ENCODE data around the gene HMGXB4.
A peak's percentile ranks its signal among the peaks of the same experiment; 100 is the strongest.

HMGXB4 gene

GRCh38 chr22:35311551-35311999, 54.3 kb downstream of the HMGXB4 start:
- no peak for DNase-seq

DNA sequence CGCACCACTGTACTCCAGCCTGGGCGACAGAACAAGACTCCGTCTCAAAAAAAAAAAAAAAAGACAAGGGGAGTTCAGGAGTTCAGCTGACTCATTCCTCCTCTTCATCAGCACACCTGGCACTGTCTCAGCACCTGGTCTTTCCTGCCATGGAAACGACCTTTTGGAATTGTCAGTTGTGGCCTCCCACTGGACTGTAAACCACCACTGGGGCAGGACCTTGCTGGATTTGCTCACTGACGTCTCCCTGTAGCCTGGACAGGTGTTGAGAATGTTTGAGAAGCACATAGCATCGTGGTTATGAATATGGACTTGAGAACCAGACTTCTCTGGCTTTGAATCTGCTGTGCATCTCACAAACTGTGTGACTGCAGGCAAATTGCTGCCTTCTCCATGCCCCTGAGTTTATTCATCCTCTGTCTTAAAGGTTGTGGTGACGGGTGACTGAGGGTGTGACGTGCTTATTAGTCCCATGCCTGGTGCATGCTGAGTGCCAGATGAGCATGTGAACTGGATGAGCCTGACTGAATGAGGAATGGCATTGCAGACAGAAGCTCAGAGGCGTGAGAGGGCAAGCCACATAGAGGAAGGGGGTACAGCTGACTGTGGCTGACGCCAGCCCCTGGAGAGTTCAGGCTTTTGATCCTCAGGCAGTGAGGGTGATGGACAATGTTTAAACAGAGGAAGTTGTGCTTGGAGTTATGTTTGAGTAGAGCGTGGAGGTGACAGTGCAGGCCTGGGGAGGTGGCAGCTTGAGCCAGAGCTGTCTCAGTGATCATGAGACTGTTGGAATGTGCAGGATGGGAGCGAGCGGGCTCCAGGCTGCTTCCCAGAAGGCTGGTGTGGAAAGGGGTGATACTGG, 55.1 kb downstream of the HMGXB4 start:
- no peak for DNase-seq

- peak; percentile 4 for DNase-seq
These were observed 56.2 kb downstream of the HMGXB4 start for GRCh38 chr22:35313311-35314121.

GRCh38 chr22:35314161-35314942, 57.1 kb downstream of the HMGXB4 start:
- no peak for DNase-seq

GRCh38 chr22:35315141-35315854, 58.0 kb downstream of the HMGXB4 start:
- no peak for DNase-seq

GRCh38 chr22:35315855-35316745, 58.8 kb downstream of the HMGXB4 start:
- DNase-seq = no peak

DNA sequence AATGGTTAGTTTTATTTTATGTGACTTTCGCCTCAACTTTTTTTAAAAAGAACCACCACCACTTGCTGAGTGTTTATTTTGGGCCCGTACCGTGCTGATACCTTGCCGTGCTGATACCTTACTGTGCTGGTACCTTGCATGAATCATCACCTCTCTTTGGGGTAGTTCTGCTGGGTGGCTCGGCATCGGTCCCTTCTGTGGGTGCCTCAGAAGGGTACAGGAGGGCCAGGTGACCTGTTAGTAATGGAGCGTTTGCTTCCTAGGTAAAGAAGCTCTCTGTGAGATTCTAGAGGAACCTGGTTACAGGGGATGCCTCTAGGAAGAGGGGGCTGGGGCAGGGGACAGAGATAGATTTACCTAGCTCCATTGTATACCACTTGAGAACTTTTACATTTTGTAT, 59.5 kb downstream of the HMGXB4 start:
- DNase-seq = no peak

- no peak for DNase-seq
These were observed 60.5 kb downstream of the HMGXB4 start for GRCh38 chr22:35317680-35318290.

DNA sequence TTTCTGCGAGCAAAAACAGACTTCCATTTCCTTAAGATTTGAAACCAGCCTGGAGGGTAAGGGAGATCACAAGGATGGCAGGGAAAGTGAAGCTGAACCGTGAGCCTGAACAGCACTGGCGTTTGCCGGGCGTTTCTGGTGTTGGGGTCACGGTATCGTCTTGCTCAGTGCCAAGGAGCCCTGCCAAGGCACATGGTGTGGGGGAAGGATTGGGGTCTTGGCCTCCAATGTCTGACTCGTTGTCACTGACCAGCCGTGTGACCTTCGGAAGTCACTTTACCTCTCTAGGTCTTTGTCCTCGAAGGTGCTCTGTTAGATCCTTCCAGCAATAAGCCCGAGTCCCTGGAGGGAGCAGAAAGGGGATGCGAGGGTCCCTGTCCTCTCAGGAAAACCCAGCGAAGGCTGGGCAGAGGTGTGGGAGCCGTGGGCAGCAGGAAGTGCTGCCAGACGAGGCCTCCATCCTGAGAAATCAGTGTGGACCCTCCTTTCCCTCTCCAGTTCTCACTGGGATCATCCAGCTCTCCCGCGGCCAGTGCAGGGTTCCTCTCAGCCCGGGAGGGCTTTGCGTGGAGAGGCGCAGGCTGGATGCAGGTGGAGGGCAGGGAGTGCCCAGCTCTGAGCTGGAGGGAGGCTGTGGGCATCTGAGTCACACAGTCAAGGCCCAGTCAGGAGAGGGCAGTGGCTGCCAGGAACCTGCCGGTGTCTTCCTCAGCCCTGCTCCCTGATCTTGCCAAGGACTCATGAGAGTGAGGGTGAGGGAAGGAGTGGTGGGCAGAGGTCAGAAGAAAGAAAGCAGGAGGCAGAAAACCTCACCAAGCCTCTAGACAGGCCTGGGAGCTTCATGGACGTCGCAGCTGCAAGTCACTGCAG, 61.3 kb downstream of the HMGXB4 start:
- DNase-seq = no peak

GRCh38 chr22:35319244-35319985, 62.1 kb downstream of the HMGXB4 start:
- no peak for DNase-seq

GRCh38 chr22:35322126-35322525, 64.8 kb downstream of the HMGXB4 start:
- no peak for DNase-seq

DNA sequence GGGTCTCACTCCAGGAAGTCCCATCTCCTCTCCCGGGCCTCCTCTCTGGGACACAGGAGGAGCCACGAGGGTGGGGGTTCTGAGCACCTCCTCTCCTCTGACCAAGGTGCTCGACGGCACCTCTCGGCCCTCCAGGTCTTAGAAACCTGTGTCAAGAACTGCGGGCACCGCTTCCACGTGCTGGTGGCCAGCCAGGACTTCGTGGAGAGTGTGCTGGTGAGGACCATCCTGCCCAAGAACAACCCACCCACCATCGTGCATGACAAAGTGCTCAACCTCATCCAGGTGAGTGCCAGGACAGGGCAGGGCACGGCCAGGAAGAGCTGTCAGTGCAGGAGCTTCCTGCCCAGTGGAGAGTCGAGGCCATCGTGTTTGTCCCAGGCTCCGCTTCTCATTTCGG, 65.6 kb downstream of the HMGXB4 start:
- no peak for DNase-seq

DNA sequence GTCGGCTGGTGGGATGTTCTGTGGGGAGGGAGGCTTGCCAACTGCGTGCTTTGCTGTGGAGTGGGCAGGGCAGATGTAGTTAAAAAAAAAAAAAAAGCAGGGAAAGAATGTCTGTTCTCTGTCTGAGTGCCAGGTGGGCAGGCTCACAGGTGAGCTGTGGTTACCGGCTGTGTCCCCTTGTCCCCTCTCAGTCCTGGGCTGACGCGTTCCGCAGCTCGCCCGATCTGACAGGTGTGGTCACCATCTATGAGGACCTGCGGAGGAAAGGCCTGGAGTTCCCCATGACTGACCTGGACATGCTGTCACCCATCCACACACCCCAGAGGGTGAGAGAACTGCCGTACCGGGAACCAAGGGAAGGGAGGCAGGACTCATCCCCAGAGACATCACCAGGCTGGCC, 66.0 kb downstream of the HMGXB4 start:
- DNase-seq = no peak

DNA sequence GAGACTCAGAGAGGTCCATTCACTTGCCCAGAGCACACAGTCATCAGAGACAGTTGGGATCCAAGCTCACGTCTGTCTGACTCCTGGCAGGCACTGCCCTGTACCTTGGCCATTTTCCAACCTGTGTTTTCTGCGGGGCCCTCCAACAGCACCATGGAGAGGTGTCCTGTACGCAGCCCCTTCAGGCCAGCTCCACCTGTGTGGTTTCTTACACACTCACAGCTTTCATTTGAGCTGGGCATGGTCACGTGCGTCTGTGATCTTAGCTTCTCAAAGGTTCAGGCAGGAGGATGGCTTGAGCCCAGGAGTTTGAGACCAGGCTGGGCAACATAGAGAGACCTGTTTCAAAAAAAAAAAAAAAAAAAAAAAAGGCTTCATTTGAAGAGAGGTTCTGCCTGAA, 66.8 kb downstream of the HMGXB4 start:
- DNase-seq = no peak

GRCh38 chr22:35324762-35325161, 67.5 kb downstream of the HMGXB4 start:
- DNase-seq = no peak

- DNase-seq = no peak
These were observed 67.9 kb downstream of the HMGXB4 start for GRCh38 chr22:35325209-35325608.

GRCh38 chr22:35326854-35327562, 69.7 kb downstream of the HMGXB4 start:
- DNase-seq = no peak

GRCh38 chr22:35327690-35328471, 70.6 kb downstream of the HMGXB4 start:
- DNase-seq = no peak
